SHP77 treated with DMSO at 0.1 percent for 48 hours (cell line): Measurements from ENCODE around the gene C17orf114.

Source experiments
- DNase-seq: peaks from one replicate; lab custom pipeline; 2025; lab: John Stamatoyannopoulos, UW

C17orf114 gene

GRCh38 chr17:4823373-4824089, 21.4 kb upstream of the C17orf114 start:
- no peak for DNase-seq

- no peak for DNase-seq
These were observed 20.7 kb upstream of the C17orf114 start for GRCh38 chr17:4822835-4823234.

GRCh38 chr17:4818276-4818675, 16.1 kb upstream of the C17orf114 start:
- DNase-seq: no peak

- no peak for DNase-seq
These were observed 14.7 kb upstream of the C17orf114 start for GRCh38 chr17:4816826-4817225.

GRCh38 chr17:4815043-4815675, 13.0 kb upstream of the C17orf114 start:
- DNase-seq: no peak

- DNase-seq: no peak
These were observed 10.6 kb upstream of the C17orf114 start for GRCh38 chr17:4812690-4813089.

- DNase-seq: no peak
These were observed 9.3 kb upstream of the C17orf114 start for GRCh38 chr17:4811471-4811870.

- DNase-seq: peak; percentile 12
These were observed 8.7 kb upstream of the C17orf114 start for GRCh38 chr17:4810696-4811290.

- DNase-seq: no peak
These were observed 6.2 kb upstream of the C17orf114 start for GRCh38 chr17:4808378-4808767.

- no peak for DNase-seq
These were observed 5.7 kb upstream of the C17orf114 start for GRCh38 chr17:4807605-4808377.

GRCh38 chr17:4806777-4807604, 4.9 kb upstream of the C17orf114 start, which contains the start of gene PLD2:
TSS of gene PLD2 (plus strand) at chr17:4807152. CDS start at chr17:4807773, 621 bp downstream.
- peak; percentile 51 for DNase-seq

GRCh38 chr17:4806456-4806776, 4.3 kb upstream of the C17orf114 start:
- DNase-seq: no peak

- DNase-seq: peak; percentile 97
These were observed 1.5 kb downstream of the C17orf114 start for GRCh38 chr17:4800462-4801196.

- DNase-seq: peak; percentile 17
These were observed 5.6 kb downstream of the C17orf114 start for GRCh38 chr17:4796552-4796920.

GRCh38 chr17:4795168-4795567, 7.0 kb downstream of the C17orf114 start:
- DNase-seq: no peak

- DNase-seq: peak; percentile 86
These were observed 11.4 kb downstream of the C17orf114 start for GRCh38 chr17:4790705-4791088.

- peak; percentile 86 for DNase-seq
These were observed 12.0 kb downstream of the C17orf114 start for GRCh38 chr17:4789951-4790704.

- DNase-seq: no peak
These were observed 12.5 kb downstream of the C17orf114 start for GRCh38 chr17:4789701-4789950.

GRCh38 chr17:4788807-4789700, 13.1 kb downstream of the C17orf114 start, which contains the start of gene GLTPD2:
TSS of gene GLTPD2 (plus strand) at chr17:4788964. CDS start at chr17:4789012, 48 bp downstream.
- no peak for DNase-seq
